SK-N-SH treated with all-trans-retinoic acid at 6 μM for 48 hours (cell line): ENCODE data around the gene PTTG1.

Experiments
- ZFP30 ChIP-seq: fragments of 450-650 bp; formaldehyde crosslinking; IDR thresholded peaks from 2 replicates; pipeline ENCODE4 v1.5.0; 2022; ENCODE audit warnings: mild to moderate bottlenecking, moderate library complexity
- TF ChIP-seq, protein P1 (sequence below): fragments of 250-450 bp; sonication (Bioruptor Pico); IDR thresholded peaks from 2 replicates; pipeline ENCODE4 v1.8.0; 2020; ENCODE audit warnings: mild to moderate bottlenecking, moderate library complexity, borderline replicate concordance
- TF ChIP-seq, protein P2 (sequence below): fragments of 250-450 bp; sonication (Bioruptor Pico); IDR thresholded peaks from 2 replicates; pipeline ENCODE4 v1.5.1; 2020; ENCODE audit warnings: low read depth, mild to moderate bottlenecking, moderate library complexity

GRCh38 chr5:160376416-160376815 lies 45.2 kb upstream of the PTTG1 start:
- TF ChIP-seq, protein P1, sequence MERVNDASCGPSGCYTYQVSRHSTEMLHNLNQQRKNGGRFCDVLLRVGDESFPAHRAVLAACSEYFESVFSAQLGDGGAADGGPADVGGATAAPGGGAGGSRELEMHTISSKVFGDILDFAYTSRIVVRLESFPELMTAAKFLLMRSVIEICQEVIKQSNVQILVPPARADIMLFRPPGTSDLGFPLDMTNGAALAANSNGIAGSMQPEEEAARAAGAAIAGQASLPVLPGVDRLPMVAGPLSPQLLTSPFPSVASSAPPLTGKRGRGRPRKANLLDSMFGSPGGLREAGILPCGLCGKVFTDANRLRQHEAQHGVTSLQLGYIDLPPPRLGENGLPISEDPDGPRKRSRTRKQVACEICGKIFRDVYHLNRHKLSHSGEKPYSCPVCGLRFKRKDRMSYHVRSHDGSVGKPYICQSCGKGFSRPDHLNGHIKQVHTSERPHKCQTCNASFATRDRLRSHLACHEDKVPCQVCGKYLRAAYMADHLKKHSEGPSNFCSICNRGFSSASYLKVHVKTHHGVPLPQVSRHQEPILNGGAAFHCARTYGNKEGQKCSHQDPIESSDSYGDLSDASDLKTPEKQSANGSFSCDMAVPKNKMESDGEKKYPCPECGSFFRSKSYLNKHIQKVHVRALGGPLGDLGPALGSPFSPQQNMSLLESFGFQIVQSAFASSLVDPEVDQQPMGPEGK (CRISPR knock-in tag): no peak
- TF ChIP-seq, protein P2, sequence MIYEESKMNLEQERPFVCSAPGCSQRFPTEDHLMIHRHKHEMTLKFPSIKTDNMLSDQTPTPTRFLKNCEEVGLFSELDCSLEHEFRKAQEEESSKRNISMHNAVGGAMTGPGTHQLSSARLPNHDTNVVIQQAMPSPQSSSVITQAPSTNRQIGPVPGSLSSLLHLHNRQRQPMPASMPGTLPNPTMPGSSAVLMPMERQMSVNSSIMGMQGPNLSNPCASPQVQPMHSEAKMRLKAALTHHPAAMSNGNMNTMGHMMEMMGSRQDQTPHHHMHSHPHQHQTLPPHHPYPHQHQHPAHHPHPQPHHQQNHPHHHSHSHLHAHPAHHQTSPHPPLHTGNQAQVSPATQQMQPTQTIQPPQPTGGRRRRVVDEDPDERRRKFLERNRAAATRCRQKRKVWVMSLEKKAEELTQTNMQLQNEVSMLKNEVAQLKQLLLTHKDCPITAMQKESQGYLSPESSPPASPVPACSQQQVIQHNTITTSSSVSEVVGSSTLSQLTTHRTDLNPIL (CRISPR knock-in tag): no peak
- no peak for TF ChIP-seq ZFP30 (CRISPR knock-in tag)
